ENCODE results near the gene PRSS53. TPM values are rescaled to one million over a fixed set of nuclear protein-coding genes. Genes with fewer than 3 reads are reported as not detected.

The PRSS53 gene
- total RNA-seq, 1 experiment from 2014 or later, result 3.4 TPM

- DNase-seq (ENCODE audit: low read depth, low spot score) (no peak), ATAC-seq (no peak)
- in situ Hi-C loops (cut with HindIII; ENCODE audit: low pct_unique_long_range_greater_than_20kb, low sequenced_read_pairs), result no loop called here
- peak overlapping the region; percentile 92 to 97 for H3K4me3 ChIP-seq (ENCODE audit: low read depth in 2 of 2, low read length in 2 of 2)
- ChIA-PET CTCF (interaction anchor here (0.7 kb wide), 1 partner anchor 11 kb away, joined by 5 read pairs; no protein-coding TSS in a partner anchor), POLR2A (interaction anchor here (0.5 to 0.6 kb wide), 3 partner anchors 9 to 123 kb away, joined by 3 read pairs; no protein-coding TSS in a partner anchor)
- TF ChIP-seq SIN3A (IDR thresholded peaks at IDR 0.05; ENCODE audit: borderline replicate concordance, insufficient read depth, low read depth, low read length) (no peak), TCF7L2 (IDR thresholded peaks at IDR 0.05; ENCODE audit: low read depth, low read length) (no peak), POLR2AphosphoS5 (IDR thresholded peaks at IDR 0.05; ENCODE audit: low read depth, low read length) (no peak), REST (IDR thresholded peaks at IDR 0.05; ENCODE audit: insufficient read depth in 1 of 2, low read depth in 2 of 2, low read length in 1 of 2) (no peak), CTCF (IDR thresholded peaks at IDR 0.05) (no peak)
- BruUV-seq (replicated peaks), result no TSS peak
- peaks cover 7% of the 10 kb centered on the region; the same call in 1 of the 2 replicates for H3K4me1 ChIP-seq (ENCODE audit: control insufficient read depth, insufficient read depth, low read length)
- intact Hi-C loops (cut with micrococcal nuclease; ENCODE audit: unreplicated experiment), result loop anchor here (10.0 kb wide), 1 partner anchor 58 kb away; the partner anchor contains the start of gene STX4
- no peaks in the 10 kb centered on the region for H3K27me3 ChIP-seq (ENCODE audit: control insufficient read depth, insufficient read depth, low read length)
- H3K9me3 ChIP-seq (ENCODE audit: control insufficient read depth, insufficient read depth, low read depth, low read length), result no peaks in the 10 kb centered on the region
- no peaks in the 10 kb centered on the region; the same call in 1 of the 2 replicates for H3K36me3 ChIP-seq (ENCODE audit: control insufficient read depth, insufficient read depth, low read length)
- H3K27ac ChIP-seq (ENCODE audit: low read length), result peak overlapping the region; percentile 87
Measured at GRCh38 chr16:31093132-31093703, 4.5 kb upstream of the PRSS53 start.

GRCh38 chr16:31092330-31092729, 3.6 kb upstream of the PRSS53 start:
- no peak for ATAC-seq
- no peaks in the 10 kb centered on the region for H3K27me3 ChIP-seq (ENCODE audit: control insufficient read depth, insufficient read depth, low read length)
- CTCF ChIA-PET, result interaction anchor here (0.6 kb wide), 2 partner anchors 25 to 338 kb away, joined by 3 to 4 read pairs; no protein-coding TSS in a partner anchor
- DNase-seq (ENCODE audit: low read depth, low spot score), result no peak
- in situ Hi-C loops (cut with HindIII; ENCODE audit: low pct_unique_long_range_greater_than_20kb, low sequenced_read_pairs) (no loop called here), intact Hi-C loops (cut with micrococcal nuclease; ENCODE audit: unreplicated experiment) (loop anchor here (10.0 kb wide), 1 partner anchor 58 kb away; the partner anchor contains the start of gene STX4)
- no peaks in the 10 kb centered on the region; the same call in 1 of the 2 replicates for H3K36me3 ChIP-seq (ENCODE audit: control insufficient read depth, insufficient read depth, low read length)
- no peak overlapping the region for H3K27ac ChIP-seq (ENCODE audit: low read length)
- TF ChIP-seq CTCF (IDR thresholded peaks at IDR 0.05) (no peak), POLR2AphosphoS5 (IDR thresholded peaks at IDR 0.05; ENCODE audit: low read depth, low read length) (no peak), SIN3A (IDR thresholded peaks at IDR 0.05; ENCODE audit: borderline replicate concordance, insufficient read depth, low read depth, low read length) (no peak), TCF7L2 (IDR thresholded peaks at IDR 0.05; ENCODE audit: low read depth, low read length) (no peak), REST (IDR thresholded peaks at IDR 0.05; ENCODE audit: insufficient read depth in 1 of 2, low read depth in 2 of 2, low read length in 1 of 2) (no peak)
- H3K9me3 ChIP-seq (ENCODE audit: control insufficient read depth, insufficient read depth, low read depth, low read length), result no peaks in the 10 kb centered on the region
- peaks cover 7% of the 10 kb centered on the region; the same call in 1 of the 2 replicates for H3K4me1 ChIP-seq (ENCODE audit: control insufficient read depth, insufficient read depth, low read length)
- no TSS peak for BruUV-seq (replicated peaks)
- POLR2A ChIA-PET, result interaction anchor here (0.6 to 0.9 kb wide), 2 partner anchors 25 to 44 kb away, joined by 3 to 6 read pairs; partner anchors contain the start of gene KAT8
- no peak overlapping the region for H3K4me3 ChIP-seq (ENCODE audit: low read depth in 2 of 2, low read length in 2 of 2)
